HCT116 (cell line): ENCODE measurements around the gene SH2B3. TPM values are rescaled to one million over a fixed set of nuclear protein-coding genes. Genes with fewer than 3 reads are reported as not detected.

Source experiments
- ATAC-seq: fragments of 200-7000 bp; cut with Tn5 transposase; 2 replicates; pipeline ENCODE4 v1.9.1; 2020; ENCODE audit warnings: mild to moderate bottlenecking, moderate library complexity
- BruUV-seq: library from RNA; stranded (reverse); fragments of 400-500 nt; replicated peaks from 2 replicates; lab custom pipeline; 2021; lab: Mats Ljungman, UMichigan
- CTCF ChIA-PET: fragments of 300-600 bp; sonication (Branson Sonifier 250); formaldehyde crosslinking; loops from one replicate; lab custom pipeline; 2021; ENCODE audit warnings: antibody characterized with exemption; lab: Charles Lee
- POLR2A ChIA-PET: fragments of 300-600, 350-600 bp; sonication (Branson Sonifier 250); formaldehyde crosslinking; loops from one replicate; lab custom pipeline; 2021; ENCODE audit warnings: antibody characterized with exemption; lab: Charles Lee
- RAD21 ChIA-PET, 2 experiments: fragments of 300-600 bp; sonication (Branson Sonifier 250); formaldehyde crosslinking; loops; one replicate each; lab custom pipeline; 2023; ENCODE audit warnings: low total read pairs in 2 of 2; ENCODE audit not compliant: uncharacterized antibody in 2 of 2, unreplicated experiment in 2 of 2, low non-redundant PET in 1 of 2; lab: Charles Lee
- DNase-seq: peaks from one replicate; pipeline ENCODE4 v3.0.0-alpha.2; 2010; ENCODE audit warnings: low read depth, low spot score
- H2AFZ ChIP-seq: fragments of 200-600 bp; shearing (Covaris generic), sonication (generic); 2 replicates; pipeline ENCODE4 v1.6.1; 2017; ENCODE audit warnings: low read depth, mixed run types, mixed read lengths, antibody characterized with exemption, low read length; ENCODE audit not compliant: poor library complexity, severe bottlenecking
- H3K27ac ChIP-seq: 2 replicates; pipeline ENCODE4 v1.5.1; 2012; ENCODE audit warnings: low read depth, low read length
- H3K27me3 ChIP-seq: fragments of 200-600 bp; sonication (generic); 2 replicates; pipeline ENCODE4 v1.6.1; 2016; ENCODE audit warnings: mixed run types, low read length, mixed read lengths; ENCODE audit not compliant: insufficient read depth
- H3K36me3 ChIP-seq, 2 experiments: fragments of 200-500 bp in 1 of 2; fragments of 200-600 bp in 1 of 2; sonication (Bioruptor generic) in 1 of 2; sonication (generic) in 1 of 2; 2 replicates each; pipeline versions ENCODE4 v1.5.1 to v1.6.1; 2014 to 2016; ENCODE audit warnings: low read length in 2 of 2, inconsistent platforms in 1 of 2, mixed read lengths in 1 of 2, mixed run types in 1 of 2; ENCODE audit not compliant: insufficient read depth in 2 of 2, control insufficient read depth in 1 of 2
- H3K4me1 ChIP-seq, 2 experiments: fragments of 200-600 bp in 1 of 2; sonication (generic) in 1 of 2; 2 replicates each; pipeline versions ENCODE4 v1.5.1 to v1.6.1; 2012 to 2017; ENCODE audit warnings: low read length in 2 of 2, inconsistent platforms in 1 of 2, mild to moderate bottlenecking in 1 of 2, mixed read lengths in 1 of 2, mixed run types in 1 of 2, moderate library complexity in 1 of 2; ENCODE audit not compliant: insufficient read depth in 2 of 2, control insufficient read depth in 1 of 2
- H3K4me2 ChIP-seq: fragments of 200-600 bp; sonication (generic); 2 replicates; pipeline ENCODE4 v1.6.1; 2017; ENCODE audit warnings: mixed run types, low read length, mixed read lengths
- H3K4me3 ChIP-seq, 2 experiments: fragments of 200-600 bp in 1 of 2; sonication (generic) in 1 of 2; replicated peaks in 1 of 2; 2 replicates each; pipeline ENCODE4 v1.5.1; 2011 to 2016; ENCODE audit warnings: low read length in 2 of 2, control low read depth in 1 of 2, low read depth in 1 of 2, mild to moderate bottlenecking in 1 of 2, mixed read lengths in 1 of 2, mixed run types in 1 of 2
- H3K79me2 ChIP-seq: fragments of 200-600 bp; sonication (generic); 2 replicates; pipeline ENCODE4 v1.6.1; 2017; ENCODE audit warnings: mild to moderate bottlenecking, mixed run types, low read length, moderate library complexity, mixed read lengths; ENCODE audit not compliant: insufficient read depth
- H3K9ac ChIP-seq: fragments of 200-600 bp; sonication (generic); 2 replicates; pipeline ENCODE4 v1.6.1; 2016; ENCODE audit warnings: low read length, mixed read lengths
- H3K9me2 ChIP-seq: fragments of 200-600 bp; sonication (generic), shearing (Covaris generic); 2 replicates; pipeline ENCODE4 v1.6.1; 2017; ENCODE audit warnings: mixed run types, mild to moderate bottlenecking, moderate library complexity; ENCODE audit not compliant: insufficient read depth
- H3K9me3 ChIP-seq, 2 experiments: fragments of 200-500 bp in 1 of 2; fragments of 200-600 bp in 1 of 2; sonication (Bioruptor generic) in 1 of 2; sonication (generic) in 1 of 2; 2 replicates each; pipeline ENCODE4 v1.6.1; 2014 to 2017; ENCODE audit warnings: low read length in 2 of 2, mixed read lengths in 2 of 2, inconsistent platforms in 1 of 2, low read depth in 1 of 2, mild to moderate bottlenecking in 1 of 2, mixed run types in 1 of 2, moderate library complexity in 1 of 2; ENCODE audit not compliant: control insufficient read depth in 1 of 2, insufficient read depth in 1 of 2
- H4K20me1 ChIP-seq: fragments of 200-600 bp; sonication (generic), shearing (Covaris generic); 2 replicates; pipeline ENCODE4 v1.6.1; 2017; ENCODE audit warnings: mixed run types, mild to moderate bottlenecking, moderate library complexity; ENCODE audit not compliant: insufficient read depth
- ATF3 ChIP-seq: IDR thresholded peaks from 2 replicates; pipeline ENCODE4 v1.6.1; 2012
- CBX3 ChIP-seq: IDR thresholded peaks from 2 replicates; pipeline ENCODE4 v1.6.1; 2012; ENCODE audit warnings: low read depth
- CEBPB ChIP-seq: IDR thresholded peaks from 2 replicates; pipeline ENCODE4 v1.6.1; 2012; ENCODE audit warnings: low read depth
- EGR1 ChIP-seq: IDR thresholded peaks from 2 replicates; pipeline ENCODE4 v1.6.1; 2012; ENCODE audit warnings: low read depth
- FOSL1 ChIP-seq: IDR thresholded peaks from 2 replicates; pipeline ENCODE4 v1.6.1; 2012; ENCODE audit warnings: low read depth
- JUND ChIP-seq: IDR thresholded peaks from 2 replicates; pipeline ENCODE4 v1.6.1; 2012
- MAX ChIP-seq: IDR thresholded peaks from 2 replicates; pipeline ENCODE4 v1.6.1; 2012
- POLR2AphosphoS5 ChIP-seq: IDR thresholded peaks from 2 replicates; pipeline ENCODE4 v1.6.1; 2011; ENCODE audit warnings: mild to moderate bottlenecking, low read depth, low read length, moderate library complexity
- SRF ChIP-seq: IDR thresholded peaks from 2 replicates; pipeline ENCODE4 v1.6.1; 2012; ENCODE audit warnings: low read depth
- ZFX ChIP-seq: fragments of 450-650 bp; IDR thresholded peaks from 2 replicates; pipeline ENCODE4 v1.6.1; 2017
- intact Hi-C: fragments of 100-400 bp; cut with micrococcal nuclease; formaldehyde crosslinking; loops from 2 replicates; pipeline ENCODE4 v1.10.0; 2022
- total RNA-seq: library from RNA; stranded (reverse); gene quantifications from one replicate; pipeline ENCODE4 v1.2.1, GENCODE V29; 2021; ENCODE audit not compliant: unreplicated experiment
- TF ChIP-seq, protein P1 (sequence below): IDR thresholded peaks from 2 replicates; pipeline ENCODE4 v1.6.1; 2012; ENCODE audit warnings: low read depth
- TF ChIP-seq, protein P2 (sequence below), 3 experiments: fragments of 200-600 bp in 1 of 3; sonication (generic) in 1 of 3; IDR thresholded peaks in 2 of 3; conservative IDR thresholded peaks in 1 of 3; 2 replicates each; pipeline ENCODE4 v1.5.1; 2012 to 2017; ENCODE audit warnings: low read depth in 2 of 3, low read length in 2 of 3, antibody characterized with exemption in 1 of 3, borderline replicate concordance in 1 of 3, control low read depth in 1 of 3, mild to moderate bottlenecking in 1 of 3, mixed read lengths in 1 of 3, mixed run types in 1 of 3, moderate library complexity in 1 of 3; ENCODE audit not compliant: insufficient read depth in 1 of 3

Gene SH2B3
- total RNA-seq, 1 experiment from 2014 or later, result 17.3 TPM

DNA sequence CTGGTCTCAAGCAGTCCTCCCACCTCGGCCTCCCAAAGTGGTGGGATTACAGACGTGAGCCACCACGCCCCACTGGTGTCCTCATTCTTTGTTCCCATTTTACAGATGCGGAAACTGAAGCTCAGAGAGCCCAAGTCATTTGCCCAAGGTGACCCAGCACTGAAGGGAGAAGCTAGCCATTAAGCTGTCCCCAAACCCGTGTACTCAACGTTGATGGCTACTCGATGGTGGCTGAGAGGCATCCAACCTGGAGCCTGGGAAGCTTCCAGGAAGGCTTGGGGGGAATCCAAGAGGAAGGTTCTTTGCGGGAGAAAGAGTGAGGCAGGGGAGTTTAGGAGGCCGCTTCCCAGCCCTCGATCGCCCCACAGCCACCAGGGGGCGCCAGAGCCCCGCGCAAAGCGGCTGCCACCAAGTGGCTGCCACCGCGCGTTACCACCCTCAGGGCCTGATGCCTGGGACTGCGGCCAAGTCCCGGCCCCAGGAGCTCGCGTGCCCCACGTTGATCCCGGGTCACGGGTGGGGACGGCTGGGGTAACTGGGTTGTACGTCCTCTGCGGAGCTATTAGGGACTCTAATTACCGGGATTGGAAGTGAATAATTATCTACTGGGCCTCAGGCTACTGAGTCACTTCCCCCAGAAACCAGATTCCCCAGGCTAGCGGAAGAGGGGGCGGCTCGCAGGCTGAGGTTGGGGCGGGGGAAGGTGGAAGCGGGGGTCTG lies 8.8 kb upstream of the SH2B3 start:
- no peaks in the 10 kb centered on the region for H3K79me2 ChIP-seq
- H3K9me3 ChIP-seq, result no peaks in the 10 kb centered on the region
- H3K4me3 ChIP-seq, result peak overlapping the region; percentile 33 to 48
- POLR2A ChIA-PET, result interaction anchor here (0.7 to 2.7 kb wide), 4 partner anchors 35 to 277 kb away, joined by 3 to 8 read pairs (median 4); no protein-coding TSS in a partner anchor
- peak; percentile 89 for ATAC-seq
- H4K20me1 ChIP-seq, result no peaks in the 10 kb centered on the region
- CTCF ChIA-PET, result interaction anchor here (0.7 to 5.6 kb wide), 24 partner anchors 9 to 416 kb away, joined by 3 to 94 read pairs (median 4); partner anchors contain the start of genes PHETA1 and SH2B3
- peaks cover 12 to 40% of the 10 kb centered on the region in 2 experiments; a peak in 3 of 4 replicates for H3K4me1 ChIP-seq
- peak overlapping the region; percentile 54 for H3K9ac ChIP-seq
- no peak overlapping the region for H2AFZ ChIP-seq
- no peaks in the 10 kb centered on the region for H3K36me3 ChIP-seq
- H3K4me2 ChIP-seq, result peak overlapping the region; percentile 82
- H3K9me2 ChIP-seq, result no peaks in the 10 kb centered on the region
- H3K27me3 ChIP-seq, result no peaks in the 10 kb centered on the region
- RAD21 ChIA-PET, result interaction anchor here (1.0 to 1.8 kb wide), 4 partner anchors 28 to 67 kb away, joined by 4 to 9 read pairs (median 8); partner anchors contain the start of gene PHETA1 (in 1 of the 2)
- no TSS peak for BruUV-seq
- intact Hi-C loops, result loop anchor here (1.0 to 5.0 kb wide), 4 partner anchors 54 to 415 kb away; no protein-coding TSS in a partner anchor
- DNase-seq, result peak; percentile 65
- TF ChIP-seq SRF (no peak), ZFX (no peak; the same call in 1 of the 2 replicates), CEBPB (no peak), MAX (no peak), FOSL1 (no peak), EGR1 (no peak), POLR2AphosphoS5 (0 out of 2 replicates have a peak, but pooled peaks have one; percentile 44), CBX3 (no peak), ATF3 (no peak), JUND (no peak)
- TF ChIP-seq, protein P1, sequence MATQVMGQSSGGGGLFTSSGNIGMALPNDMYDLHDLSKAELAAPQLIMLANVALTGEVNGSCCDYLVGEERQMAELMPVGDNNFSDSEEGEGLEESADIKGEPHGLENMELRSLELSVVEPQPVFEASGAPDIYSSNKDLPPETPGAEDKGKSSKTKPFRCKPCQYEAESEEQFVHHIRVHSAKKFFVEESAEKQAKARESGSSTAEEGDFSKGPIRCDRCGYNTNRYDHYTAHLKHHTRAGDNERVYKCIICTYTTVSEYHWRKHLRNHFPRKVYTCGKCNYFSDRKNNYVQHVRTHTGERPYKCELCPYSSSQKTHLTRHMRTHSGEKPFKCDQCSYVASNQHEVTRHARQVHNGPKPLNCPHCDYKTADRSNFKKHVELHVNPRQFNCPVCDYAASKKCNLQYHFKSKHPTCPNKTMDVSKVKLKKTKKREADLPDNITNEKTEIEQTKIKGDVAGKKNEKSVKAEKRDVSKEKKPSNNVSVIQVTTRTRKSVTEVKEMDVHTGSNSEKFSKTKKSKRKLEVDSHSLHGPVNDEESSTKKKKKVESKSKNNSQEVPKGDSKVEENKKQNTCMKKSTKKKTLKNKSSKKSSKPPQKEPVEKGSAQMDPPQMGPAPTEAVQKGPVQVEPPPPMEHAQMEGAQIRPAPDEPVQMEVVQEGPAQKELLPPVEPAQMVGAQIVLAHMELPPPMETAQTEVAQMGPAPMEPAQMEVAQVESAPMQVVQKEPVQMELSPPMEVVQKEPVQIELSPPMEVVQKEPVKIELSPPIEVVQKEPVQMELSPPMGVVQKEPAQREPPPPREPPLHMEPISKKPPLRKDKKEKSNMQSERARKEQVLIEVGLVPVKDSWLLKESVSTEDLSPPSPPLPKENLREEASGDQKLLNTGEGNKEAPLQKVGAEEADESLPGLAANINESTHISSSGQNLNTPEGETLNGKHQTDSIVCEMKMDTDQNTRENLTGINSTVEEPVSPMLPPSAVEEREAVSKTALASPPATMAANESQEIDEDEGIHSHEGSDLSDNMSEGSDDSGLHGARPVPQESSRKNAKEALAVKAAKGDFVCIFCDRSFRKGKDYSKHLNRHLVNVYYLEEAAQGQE, result no peak
- TF ChIP-seq, protein P2, sequence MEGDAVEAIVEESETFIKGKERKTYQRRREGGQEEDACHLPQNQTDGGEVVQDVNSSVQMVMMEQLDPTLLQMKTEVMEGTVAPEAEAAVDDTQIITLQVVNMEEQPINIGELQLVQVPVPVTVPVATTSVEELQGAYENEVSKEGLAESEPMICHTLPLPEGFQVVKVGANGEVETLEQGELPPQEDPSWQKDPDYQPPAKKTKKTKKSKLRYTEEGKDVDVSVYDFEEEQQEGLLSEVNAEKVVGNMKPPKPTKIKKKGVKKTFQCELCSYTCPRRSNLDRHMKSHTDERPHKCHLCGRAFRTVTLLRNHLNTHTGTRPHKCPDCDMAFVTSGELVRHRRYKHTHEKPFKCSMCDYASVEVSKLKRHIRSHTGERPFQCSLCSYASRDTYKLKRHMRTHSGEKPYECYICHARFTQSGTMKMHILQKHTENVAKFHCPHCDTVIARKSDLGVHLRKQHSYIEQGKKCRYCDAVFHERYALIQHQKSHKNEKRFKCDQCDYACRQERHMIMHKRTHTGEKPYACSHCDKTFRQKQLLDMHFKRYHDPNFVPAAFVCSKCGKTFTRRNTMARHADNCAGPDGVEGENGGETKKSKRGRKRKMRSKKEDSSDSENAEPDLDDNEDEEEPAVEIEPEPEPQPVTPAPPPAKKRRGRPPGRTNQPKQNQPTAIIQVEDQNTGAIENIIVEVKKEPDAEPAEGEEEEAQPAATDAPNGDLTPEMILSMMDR (IDR thresholded peaks at IDR 0.05 in 2 of 3, conservative IDR thresholded peaks at IDR 0.05 in 1 of 3; ENCODE audit: borderline replicate concordance in 1 of 3, insufficient read depth in 1 of 3, low read depth in 2 of 3, low read length in 2 of 3), result peak in 2 of 3 experiments; percentile 96 to 99; a peak in 4 of 6 replicates
- H3K27ac ChIP-seq, result no peak overlapping the region
